Measurements from ENCODE around the gene EIF3F.

GRCh38 chr11:8017894-8018483 is 30.9 kb downstream of the EIF3F start:
- TF ChIP-seq MXI1 (conservative IDR thresholded peaks at IDR 0.05; ENCODE audit: poor library complexity, severe bottlenecking) (no peak), CTCF (IDR thresholded peaks at IDR 0.05; ENCODE audit: poor library complexity, severe bottlenecking) (no peak), EZH2 (IDR thresholded peaks at IDR 0.05; ENCODE audit: borderline replicate concordance, insufficient read depth, low read length, poor library complexity, severe bottlenecking) (no peak), SMC3 (conservative IDR thresholded peaks at IDR 0.05; ENCODE audit: poor library complexity) (no peak), TAF1 (IDR thresholded peaks at IDR 0.05; ENCODE audit: low read depth) (no peak), EP300 (conservative IDR thresholded peaks at IDR 0.05; ENCODE audit: poor library complexity, severe bottlenecking) (no peak), POLR2AphosphoS5 (IDR thresholded peaks at IDR 0.05) (no peak), RAD21 (conservative IDR thresholded peaks at IDR 0.05) (no peak)

Data from neural cell (in vitro differentiated cells).